GM12873 (cell line): Measurements from ENCODE around the gene NHLH2.

ENCODE experiments used
- TF ChIP-seq, protein P1 (sequence below): IDR thresholded peaks from 2 replicates; pipeline ENCODE4 v1.5.1; 2012; ENCODE audit warnings: low read depth, mild to moderate bottlenecking, moderate library complexity, low read length, control low read depth; ENCODE audit not compliant: insufficient read depth; ENCODE audit errors: missing control alignments

NHLH2 gene

DNA sequence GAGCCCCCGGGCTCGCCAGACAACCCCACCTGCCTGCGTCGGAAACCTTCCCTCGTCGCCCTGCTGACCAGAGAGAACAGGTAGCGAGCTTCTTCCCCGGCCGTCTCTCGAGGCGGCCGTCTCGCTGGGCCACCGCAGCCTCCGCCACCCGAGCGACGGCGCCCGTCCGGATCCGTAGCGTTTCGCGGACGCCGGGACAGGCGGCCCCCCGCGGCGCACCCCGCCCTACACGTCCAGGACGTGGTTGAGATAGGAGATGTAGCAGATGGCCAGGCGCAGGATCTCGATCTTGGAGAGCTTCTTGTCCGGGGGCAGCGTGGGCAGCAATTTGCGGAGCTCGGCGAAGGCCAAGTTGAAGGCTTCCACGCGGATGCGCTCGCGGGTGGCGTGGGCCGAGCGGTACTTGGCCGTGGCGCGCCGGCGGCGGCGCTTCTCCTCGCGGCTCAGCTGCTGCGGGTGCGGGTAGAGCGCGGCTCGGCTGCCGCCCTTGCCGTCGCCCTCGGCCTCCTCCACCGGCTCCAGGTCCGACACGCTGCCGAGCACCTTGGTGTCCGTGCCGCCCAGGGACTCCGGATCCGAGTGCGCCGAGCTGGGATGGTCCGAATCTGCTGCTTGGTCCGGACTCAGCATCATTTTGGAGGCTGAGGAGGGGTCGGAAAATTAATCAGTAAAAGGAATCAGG, 3.0 kb downstream of the NHLH2 start:
- TF ChIP-seq, protein P1, sequence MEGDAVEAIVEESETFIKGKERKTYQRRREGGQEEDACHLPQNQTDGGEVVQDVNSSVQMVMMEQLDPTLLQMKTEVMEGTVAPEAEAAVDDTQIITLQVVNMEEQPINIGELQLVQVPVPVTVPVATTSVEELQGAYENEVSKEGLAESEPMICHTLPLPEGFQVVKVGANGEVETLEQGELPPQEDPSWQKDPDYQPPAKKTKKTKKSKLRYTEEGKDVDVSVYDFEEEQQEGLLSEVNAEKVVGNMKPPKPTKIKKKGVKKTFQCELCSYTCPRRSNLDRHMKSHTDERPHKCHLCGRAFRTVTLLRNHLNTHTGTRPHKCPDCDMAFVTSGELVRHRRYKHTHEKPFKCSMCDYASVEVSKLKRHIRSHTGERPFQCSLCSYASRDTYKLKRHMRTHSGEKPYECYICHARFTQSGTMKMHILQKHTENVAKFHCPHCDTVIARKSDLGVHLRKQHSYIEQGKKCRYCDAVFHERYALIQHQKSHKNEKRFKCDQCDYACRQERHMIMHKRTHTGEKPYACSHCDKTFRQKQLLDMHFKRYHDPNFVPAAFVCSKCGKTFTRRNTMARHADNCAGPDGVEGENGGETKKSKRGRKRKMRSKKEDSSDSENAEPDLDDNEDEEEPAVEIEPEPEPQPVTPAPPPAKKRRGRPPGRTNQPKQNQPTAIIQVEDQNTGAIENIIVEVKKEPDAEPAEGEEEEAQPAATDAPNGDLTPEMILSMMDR = no peak

DNA sequence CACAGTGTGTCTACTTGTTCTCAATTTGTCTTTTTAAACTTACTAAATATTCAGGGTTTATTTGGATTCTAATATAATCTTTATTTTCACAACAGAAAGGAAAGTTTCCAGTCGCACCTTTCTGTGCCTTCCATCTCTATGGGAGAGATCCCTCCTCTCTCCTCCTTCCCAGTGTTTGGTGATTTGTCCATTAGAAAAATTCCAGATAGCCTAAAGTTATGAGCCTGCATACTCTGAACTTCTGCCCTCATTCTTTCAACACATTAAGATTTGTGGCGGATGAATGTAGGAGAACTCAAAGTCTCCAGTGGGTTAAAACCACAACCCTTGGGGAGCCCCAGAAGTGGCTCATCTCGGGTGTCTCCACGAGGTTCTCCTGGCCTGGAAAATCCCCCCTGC, 3.6 kb downstream of the NHLH2 start:
- TF ChIP-seq, protein P1 = no peak

DNA sequence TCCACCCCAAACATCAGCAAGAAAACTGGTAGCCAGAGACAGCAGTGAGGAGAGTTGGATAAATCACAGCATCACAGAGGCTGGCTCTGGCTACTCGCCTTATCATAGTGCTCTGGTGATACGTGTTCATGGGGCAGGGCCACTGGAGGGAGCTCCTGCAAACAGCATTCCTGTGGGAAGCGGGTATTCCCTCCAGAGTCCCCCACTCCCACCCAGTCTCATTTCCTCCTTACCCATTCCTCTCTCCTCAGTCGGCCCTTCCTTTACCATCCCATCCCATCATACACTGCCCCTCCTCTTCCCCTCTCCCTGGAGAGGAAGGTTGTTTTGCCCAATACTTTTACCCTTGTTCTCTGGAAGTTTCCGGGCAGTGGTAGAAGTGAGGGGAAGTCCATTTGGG, 7.1 kb downstream of the NHLH2 start:
- TF ChIP-seq, protein P1 = no peak

DNA sequence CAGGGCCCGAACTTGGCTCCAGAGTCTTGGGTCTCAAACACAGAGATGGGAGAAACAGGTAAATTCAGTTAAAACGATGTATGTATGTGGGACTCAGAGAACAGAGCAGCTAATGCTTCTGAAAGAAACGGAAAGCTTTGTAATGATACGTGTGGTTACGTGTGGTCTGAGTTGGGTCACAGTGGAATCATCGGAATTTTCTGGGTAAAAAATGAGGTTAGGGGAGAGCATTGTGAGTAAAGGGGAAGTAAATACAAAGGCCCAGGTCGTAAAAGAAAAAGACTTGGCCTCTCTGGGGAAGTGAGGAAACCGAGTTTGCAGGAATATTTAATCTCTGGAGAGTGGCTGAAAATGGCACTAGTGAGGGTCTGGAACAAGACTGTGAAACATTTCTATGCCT, 8.3 kb downstream of the NHLH2 start:
- TF ChIP-seq, protein P1 = no peak

DNA sequence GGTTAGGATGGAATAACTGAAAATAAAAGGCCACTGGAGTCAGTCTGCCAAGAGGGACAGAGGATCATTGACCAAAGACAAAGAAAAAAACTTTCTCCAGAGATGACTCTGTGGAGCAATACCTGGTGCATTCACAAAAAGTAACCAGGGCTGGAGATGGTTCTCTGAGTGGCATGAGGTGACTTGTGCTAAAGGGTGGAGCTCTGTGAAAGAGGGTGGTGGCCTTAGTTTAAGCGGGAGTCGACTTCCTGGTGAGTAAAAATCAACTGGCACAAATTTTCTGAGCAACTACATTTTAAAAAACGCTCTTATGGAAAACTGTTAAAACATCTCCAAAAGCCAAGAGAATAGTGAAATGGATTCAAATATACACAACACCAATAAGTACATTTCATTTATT, 10.0 kb downstream of the NHLH2 start:
- TF ChIP-seq, protein P1 = no peak

DNA sequence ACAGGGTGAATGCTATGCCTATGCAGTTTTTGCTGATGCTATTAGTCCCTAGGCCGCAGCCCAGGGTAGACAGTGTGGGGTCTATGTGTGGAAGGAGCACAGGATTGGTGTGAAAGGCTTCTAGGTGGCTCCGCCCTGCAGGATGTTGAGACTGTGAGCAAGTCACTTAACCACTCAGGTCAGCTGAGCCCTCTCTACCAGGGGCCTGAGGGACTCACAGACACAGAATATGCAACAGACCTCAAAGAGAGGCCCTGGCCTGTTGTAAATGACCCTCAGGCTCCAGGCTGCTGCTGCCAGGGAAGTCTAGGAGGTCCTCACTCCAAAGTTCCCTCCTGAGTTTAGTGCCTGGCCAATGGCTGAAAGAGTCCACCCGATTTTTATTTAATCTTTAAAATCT, 11.0 kb downstream of the NHLH2 start:
- TF ChIP-seq, protein P1 = no peak

DNA sequence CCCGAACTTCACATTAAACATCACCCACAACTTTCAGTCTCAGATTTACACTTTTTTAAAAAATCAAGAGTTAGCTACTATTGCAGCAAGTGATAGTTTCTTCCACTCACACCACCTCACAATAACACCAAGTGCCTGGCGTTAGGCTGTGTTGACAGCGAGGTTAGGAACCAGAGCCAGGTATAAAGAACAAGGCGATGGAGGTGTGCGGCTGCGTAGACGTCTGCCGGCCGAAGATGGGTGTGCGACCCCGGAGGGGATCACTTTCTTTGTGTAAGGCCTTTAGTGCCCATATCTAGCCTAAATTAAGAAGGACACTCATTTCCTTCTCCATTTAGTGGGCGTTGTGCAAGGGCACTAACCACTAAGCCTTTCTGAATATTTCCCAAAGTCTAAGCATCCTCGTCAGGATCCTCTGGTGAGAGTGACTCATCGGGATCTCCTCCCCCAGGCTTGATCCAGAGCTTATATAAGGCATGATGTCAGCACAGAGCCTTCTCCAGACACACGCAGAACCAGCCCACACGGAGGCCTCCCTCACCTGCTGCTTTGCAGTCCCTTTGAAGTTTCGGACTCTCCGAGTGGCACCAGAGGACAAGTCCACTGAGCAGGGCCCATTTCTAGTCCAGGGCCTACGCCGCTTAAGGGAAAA, 11.8 kb downstream of the NHLH2 start:
- TF ChIP-seq, protein P1 = no peak
